SK-N-SH (cell line): ENCODE results near the gene METTL17. TPM values are rescaled to one million over a fixed set of nuclear protein-coding genes. Genes with fewer than 3 reads are reported as not detected.
"Not testable (repeated sequence)": the region's sequence is repeated elsewhere in the genome, so short reads cannot be mapped to it uniquely, and the experiment has no call there.

ENCODE experiments used
- CTCF ChIA-PET: fragments of 300-600, 350-600 bp; formaldehyde crosslinking; extraction: SDS; loops from one replicate; lab custom pipeline; 2021; lab: Yijun Ruan, JAX
- POLR2A ChIA-PET: fragments of 350-600 bp; sonication (Branson Sonifier 250); formaldehyde crosslinking; extraction: SDS; loops from one replicate; lab custom pipeline; 2020; ENCODE audit warnings: antibody characterized with exemption, inconsistent platforms; lab: Yijun Ruan, JAX
- DNase-seq: peaks from one replicate; pipeline ENCODE4 v3.0.0; 2012
- H2AFZ ChIP-seq: fragments of 200-600 bp; sonication (generic); 2 replicates; pipeline ENCODE4 v1.8.1; 2016; ENCODE audit warnings: antibody characterized with exemption, mild to moderate bottlenecking, low read depth
- H3F3A ChIP-seq: fragments of 200-600 bp; sonication (generic); replicated peaks from 2 replicates; pipeline ENCODE3; 2016; ENCODE audit warnings: antibody characterized with exemption, mild to moderate bottlenecking; ENCODE audit not compliant: insufficient read depth
- H3K27ac ChIP-seq, 2 experiments: fragments of 200-500 bp in 1 of 2; fragments of 200-600 bp in 1 of 2; sonication (Bioruptor generic) in 1 of 2; sonication (generic), shearing (Covaris generic) in 1 of 2; 2 replicates each; pipeline versions ENCODE4 v1.5.1 to v1.6.1; 2014 to 2016; ENCODE audit warnings: low read depth in 2 of 2, inconsistent platforms in 1 of 2, low read length in 1 of 2, mild to moderate bottlenecking in 1 of 2, mixed read lengths in 1 of 2
- H3K27me3 ChIP-seq: fragments of 200-600 bp; sonication (generic), shearing (Covaris generic); 2 replicates; pipeline ENCODE4 v1.6.1; 2016; ENCODE audit warnings: mixed run types; ENCODE audit not compliant: insufficient read depth
- H3K36me3 ChIP-seq, 2 experiments: fragments of 200-500 bp in 1 of 2; fragments of 200-600 bp in 1 of 2; sonication (Bioruptor generic) in 1 of 2; sonication (generic) in 1 of 2; replicated peaks in 1 of 2; 2 replicates each; pipeline versions ENCODE3 to v1.5.1; 2014 to 2016; ENCODE audit warnings: low read length in 1 of 2, mild to moderate bottlenecking in 1 of 2; ENCODE audit not compliant: insufficient read depth in 2 of 2, control insufficient read depth in 1 of 2
- H3K4me1 ChIP-seq, 2 experiments: fragments of 200-500 bp in 1 of 2; fragments of 200-600 bp in 1 of 2; sonication (Bioruptor generic) in 1 of 2; sonication (generic), shearing (Covaris generic) in 1 of 2; 2 replicates each; pipeline versions ENCODE4 v1.5.1 to v1.6.1; 2014 to 2016; ENCODE audit warnings: low read depth in 1 of 2, low read length in 1 of 2, mixed run types in 1 of 2; ENCODE audit not compliant: insufficient read depth in 2 of 2, control insufficient read depth in 1 of 2
- H3K4me2 ChIP-seq: fragments of 200-600 bp; sonication (generic), shearing (Covaris generic); 2 replicates; pipeline ENCODE4 v1.6.1; 2017; ENCODE audit warnings: mixed run types
- H3K4me3 ChIP-seq, 2 experiments: fragments of 200-500 bp in 1 of 2; fragments of 200-600 bp in 1 of 2; sonication (Bioruptor generic) in 1 of 2; sonication (generic), shearing (Covaris generic) in 1 of 2; 2 replicates each; pipeline versions ENCODE4 v1.5.1 to v1.8.1; 2014 to 2016; ENCODE audit warnings: low read depth in 2 of 2, inconsistent platforms in 1 of 2, low read length in 1 of 2, mild to moderate bottlenecking in 1 of 2, mixed read lengths in 1 of 2, moderate library complexity in 1 of 2
- H3K79me2 ChIP-seq: fragments of 200-600 bp; sonication (generic); 2 replicates; pipeline ENCODE4 v1.8.1; 2017; ENCODE audit warnings: mild to moderate bottlenecking; ENCODE audit not compliant: insufficient read depth
- H3K9ac ChIP-seq: fragments of 200-600 bp; sonication (generic); 2 replicates; pipeline ENCODE4 v1.6.1; 2017; ENCODE audit warnings: mixed run types
- H3K9me2 ChIP-seq: fragments of 200-600 bp; sonication (generic); 2 replicates; pipeline ENCODE4 v1.6.1; 2017; ENCODE audit warnings: mixed run types
- H3K9me3 ChIP-seq: fragments of 200-600 bp; sonication (generic); 2 replicates; pipeline ENCODE4 v1.6.1; 2017; ENCODE audit warnings: mixed run types, mild to moderate bottlenecking, moderate library complexity
- H4K20me1 ChIP-seq: fragments of 200-600 bp; sonication (generic); 2 replicates; pipeline ENCODE4 v1.6.1; 2017; ENCODE audit warnings: mild to moderate bottlenecking, mixed run types; ENCODE audit not compliant: insufficient read depth
- EP300 ChIP-seq, 2 experiments: IDR thresholded peaks; 2 replicates each; pipeline versions ENCODE4 v1.4.0 to v1.6.1; 2012; ENCODE audit warnings: borderline replicate concordance in 1 of 2, low read depth in 1 of 2, low read length in 1 of 2
- EZH2phosphoT487 ChIP-seq: fragments of 200-600 bp; sonication (generic); IDR thresholded peaks from 2 replicates; pipeline ENCODE4 v1.6.1; 2017; ENCODE audit warnings: low read depth, mixed run types, mild to moderate bottlenecking, antibody characterized with exemption, moderate library complexity, borderline replicate concordance
- FOXJ3 ChIP-seq: sonication (generic); formaldehyde crosslinking; IDR thresholded peaks from 2 replicates; pipeline ENCODE4 v1.5.1; 2020; ENCODE audit warnings: mild to moderate bottlenecking, missing genetic modification reagents
- FOXM1 ChIP-seq: IDR thresholded peaks from 2 replicates; pipeline ENCODE4 v1.4.0; 2012; ENCODE audit warnings: low read depth, mild to moderate bottlenecking
- GABPA ChIP-seq: IDR thresholded peaks from 2 replicates; pipeline ENCODE4 v1.4.0; 2012; ENCODE audit warnings: low read depth, mild to moderate bottlenecking
- GATA2 ChIP-seq: sonication (generic); formaldehyde crosslinking; IDR thresholded peaks from 2 replicates; pipeline ENCODE4 v1.5.0; 2020; ENCODE audit warnings: mild to moderate bottlenecking, missing genetic modification reagents
- JUND ChIP-seq: IDR thresholded peaks from 2 replicates; pipeline ENCODE4 v1.4.0; 2012
- RAD21 ChIP-seq: IDR thresholded peaks from 2 replicates; pipeline ENCODE4 v1.6.1; 2012; ENCODE audit warnings: mild to moderate bottlenecking, low read length
- RCOR1 ChIP-seq: fragments of 150-350 bp; IDR thresholded peaks from 2 replicates; pipeline ENCODE4 v1.6.1; 2017; ENCODE audit warnings: antibody characterized with exemption, low read length
- REST ChIP-seq: IDR thresholded peaks from 2 replicates; pipeline ENCODE4 v1.6.1; 2012; ENCODE audit warnings: mild to moderate bottlenecking, low read depth, low read length, moderate library complexity
- RXRA ChIP-seq: IDR thresholded peaks from 2 replicates; pipeline ENCODE4 v1.4.0; 2012; ENCODE audit warnings: low read depth, mild to moderate bottlenecking, borderline replicate concordance
- TAF1 ChIP-seq: IDR thresholded peaks from 2 replicates; pipeline ENCODE4 v1.6.1; 2012; ENCODE audit warnings: low read depth, mild to moderate bottlenecking, low read length, moderate library complexity, borderline replicate concordance
- TCF12 ChIP-seq: IDR thresholded peaks from 2 replicates; pipeline ENCODE4 v1.4.0; 2012
- WGBS: methylation state at CpG from one replicate; pipeline ENCODE4 v1.1.6; 2017; ENCODE audit warnings: low lambda C conversion rate; 5-methylcytosine and 5-hydroxymethylcytosine counted together
- polyA plus RNA-seq, 3 experiments: library from polyadenylated mRNA; depleted of rRNA; stranded (reverse); fragments of >200 nt; gene quantifications; 2 replicates each; pipeline ENCODE4 v1.2.3, GENCODE V29; 2012

Gene METTL17
- polyA plus RNA-seq, 1 of the 3 experiments (the other 2 are of a cell fraction): 104 TPM

GRCh38 chr14:21001218-21001617 is 11.4 kb downstream of the METTL17 start:
- Histone ChIP-seq H3K27me3 (no peaks in the 10 kb centered on the region), H3K4me2 (no peak overlapping the region)
- TF ChIP-seq TCF12 (no peak), FOXM1 (no peak), RAD21 (no peak), FOXJ3 (CRISPR knock-in tag) (no peak), RCOR1 (no peak), JUND (no peak), RXRA (no peak), EP300 (IDR thresholded peaks at IDR 0.05; ENCODE audit: borderline replicate concordance in 1 of 2, low read depth in 1 of 2, low read length in 1 of 2) (no peak), REST (no peak), GABPA (no peak), EZH2phosphoT487 (no peak)
- TF ChIP-seq, all 33 proteins: peak for 0
- Histone ChIP-seq H3K9ac (no peak overlapping the region), H3K27ac (no peak overlapping the region), H3K4me1 (no peaks in the 10 kb centered on the region; a peak in 1 of 4 replicates), H4K20me1 (no peaks in the 10 kb centered on the region), H3K79me2 (no peaks in the 10 kb centered on the region), H3F3A (peaks cover 9% of the 10 kb centered on the region), H3K9me2 (no peaks in the 10 kb centered on the region), H3K4me3 (no peak overlapping the region), H3K9me3 (no peaks in the 10 kb centered on the region), H3K36me3 (peaks cover 0 to 13% of the 10 kb centered on the region in 2 experiments), H2AFZ (no peak overlapping the region)
- ChIA-PET POLR2A (interaction anchor here (0.6 kb wide), 1 partner anchor 97 kb away, joined by 4 read pairs; the partner anchor contains the start of gene ZNF219), CTCF (interaction anchor here (0.6 to 7.5 kb wide), 5 partner anchors 10 to 104 kb away, joined by 3 to 83 read pairs (median 4); no protein-coding TSS in a partner anchor)
- 53% methylated on average over 6 of the region's 7 CpGs for WGBS
- DNase-seq: no peak

- Histone ChIP-seq H3K27ac (no peak overlapping the region), H3K9me3 (no peaks in the 10 kb centered on the region), H3K36me3 (no peaks in the 10 kb centered on the region), H3K79me2 (no peaks in the 10 kb centered on the region)
- no peak for DNase-seq
- ChIA-PET CTCF (interaction anchor here (2.3 to 7.5 kb wide), 5 partner anchors 12 to 103 kb away, joined by 7 to 83 read pairs (median 24); no protein-coding TSS in a partner anchor), POLR2A (no interaction called here)
- no peak for TF ChIP-seq TAF1
- no peak for TF ChIP-seq EP300 (IDR thresholded peaks at IDR 0.05; ENCODE audit: borderline replicate concordance in 1 of 2, low read depth in 1 of 2, low read length in 1 of 2)
- no peak for TF ChIP-seq GATA2
- TF ChIP-seq, all 33 proteins: peak for 0
- H3K9ac ChIP-seq: no peak overlapping the region
- H3K4me2 ChIP-seq: no peak overlapping the region
- no peaks in the 10 kb centered on the region for H4K20me1 ChIP-seq
- H3F3A ChIP-seq: no peaks in the 10 kb centered on the region
- 84% methylated on average over 14 of the region's 14 CpGs for WGBS
- H2AFZ ChIP-seq: no peak overlapping the region
- no peaks in the 10 kb centered on the region for H3K27me3 ChIP-seq
- no peaks in the 10 kb centered on the region; a peak in 1 of 4 replicates for H3K4me1 ChIP-seq
- no peaks in the 10 kb centered on the region for H3K9me2 ChIP-seq
- H3K4me3 ChIP-seq: no peak overlapping the region
These were observed 14.1 kb downstream of the METTL17 start for GRCh38 chr14:21003788-21004346.

GRCh38 chr14:21009721-21010120 is 19.9 kb downstream of the METTL17 start:
- H2AFZ ChIP-seq, H3K9ac ChIP-seq, H3K27ac ChIP-seq, H3K4me1 ChIP-seq, H3K79me2 ChIP-seq, H3F3A ChIP-seq, H3K4me3 ChIP-seq, DNase-seq, H3K9me2 ChIP-seq, POLR2A ChIA-PET, H3K4me2 ChIP-seq, H3K36me3 ChIP-seq, H4K20me1 ChIP-seq, H3K9me3 ChIP-seq: not testable (repeated sequence)
- CTCF ChIA-PET: interaction anchor here (1.5 to 18.2 kb wide), 3 partner anchors 18 to 92 kb away, joined by 3 to 555 read pairs (median 248); partner anchors contain the start of genes RNASE7, TMEM253 and ZNF219
- WGBS: 54% methylated on average over 3 of the region's 3 CpGs
- H3K27me3 ChIP-seq: peaks cover 15% of the 10 kb centered on the region
